KOPT-K1 (cell line): ENCODE measurements around the gene SMC1B.
"Not testable (repeated sequence)": the region's sequence is repeated elsewhere in the genome, so short reads cannot be mapped to it uniquely, and the experiment has no call there.

Experiments used
- H3K27ac ChIP-seq: fragments of 200-600 bp; sonication (generic); 2 replicates; pipeline ENCODE4 v1.5.1; 2016; ENCODE audit warnings: antibody characterized with exemption, mild to moderate bottlenecking, low read depth, low read length; ENCODE audit not compliant: poor library complexity, severe bottlenecking
- H3K36me3 ChIP-seq: fragments of 200-600 bp; sonication (generic); 2 replicates; pipeline ENCODE4 v1.5.1; 2017; ENCODE audit warnings: antibody characterized with exemption, mild to moderate bottlenecking, low read length, moderate library complexity; ENCODE audit not compliant: insufficient read depth
- H3K9me3 ChIP-seq: fragments of 200-600 bp; sonication (generic); 2 replicates; pipeline ENCODE4 v1.5.1; 2017; ENCODE audit warnings: antibody characterized with exemption, low read length, mild to moderate bottlenecking; ENCODE audit not compliant: insufficient read depth, poor library complexity, severe bottlenecking

Gene SMC1B

DNA sequence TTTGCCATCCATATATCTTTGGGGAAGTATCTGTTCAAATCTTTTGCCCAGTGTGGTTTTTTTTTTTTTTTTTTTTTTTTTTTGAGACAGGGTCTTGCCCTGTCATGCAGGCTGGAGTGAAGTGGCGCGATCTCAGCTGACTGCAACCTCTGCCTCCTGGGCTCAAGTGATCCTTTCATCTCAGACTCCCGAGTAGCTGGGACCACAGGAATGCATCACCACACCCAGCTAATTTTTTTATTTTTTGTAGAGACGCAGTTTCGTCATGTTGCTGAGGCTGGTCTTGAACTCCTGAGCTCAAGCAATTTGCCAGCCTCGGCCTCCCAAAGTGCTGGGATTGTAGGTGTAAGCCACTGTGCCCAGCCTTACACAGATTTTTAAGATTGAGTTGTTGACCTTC lies 108.4 kb downstream of the SMC1B start:
- no peaks in the 10 kb centered on the region for H3K36me3 ChIP-seq
- no peaks in the 10 kb centered on the region for H3K9me3 ChIP-seq
- no peak overlapping the region for H3K27ac ChIP-seq

DNA sequence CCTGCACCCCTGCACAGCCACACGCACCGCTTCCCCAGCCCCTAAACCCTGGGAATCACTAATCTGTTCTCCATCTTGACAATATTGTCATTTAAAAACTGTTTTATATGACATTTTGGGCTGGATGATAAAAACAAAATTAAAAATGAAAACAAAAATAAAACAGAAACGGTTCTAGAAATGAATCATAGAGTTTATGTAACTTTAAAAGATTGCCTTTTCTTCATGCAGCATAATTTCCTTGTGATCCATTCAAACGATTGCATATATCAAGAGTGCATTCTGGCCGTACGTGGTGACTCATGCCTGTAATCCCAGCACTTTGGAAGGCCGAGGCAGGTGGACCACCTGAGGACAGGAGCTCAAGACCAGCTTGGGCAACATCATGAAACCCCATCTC lies 110.2 kb downstream of the SMC1B start:
- H3K27ac ChIP-seq: no peak overlapping the region
- H3K9me3 ChIP-seq: no peaks in the 10 kb centered on the region
- no peaks in the 10 kb centered on the region for H3K36me3 ChIP-seq

DNA sequence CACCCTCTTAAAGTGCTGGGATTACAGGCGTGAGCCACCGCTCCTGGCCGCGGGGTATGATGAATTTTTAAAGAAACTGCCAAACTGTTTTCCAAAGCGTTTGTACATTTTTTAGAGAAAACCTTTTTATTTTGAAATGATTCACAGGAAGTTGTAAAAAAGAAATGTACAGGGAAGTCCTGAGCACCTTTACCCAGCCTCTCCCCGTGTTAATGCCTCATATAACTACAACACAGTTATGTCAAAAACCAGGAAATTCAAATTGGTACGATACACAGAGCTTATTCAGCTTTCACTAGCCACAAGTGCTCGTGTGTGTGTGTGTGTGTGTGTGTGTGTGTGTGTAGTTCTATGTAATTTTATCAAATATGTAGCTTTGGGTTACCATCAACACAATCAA lies 110.6 kb downstream of the SMC1B start:
- H3K9me3 ChIP-seq: no peaks in the 10 kb centered on the region
- H3K27ac ChIP-seq: no peak overlapping the region
- no peaks in the 10 kb centered on the region for H3K36me3 ChIP-seq

DNA sequence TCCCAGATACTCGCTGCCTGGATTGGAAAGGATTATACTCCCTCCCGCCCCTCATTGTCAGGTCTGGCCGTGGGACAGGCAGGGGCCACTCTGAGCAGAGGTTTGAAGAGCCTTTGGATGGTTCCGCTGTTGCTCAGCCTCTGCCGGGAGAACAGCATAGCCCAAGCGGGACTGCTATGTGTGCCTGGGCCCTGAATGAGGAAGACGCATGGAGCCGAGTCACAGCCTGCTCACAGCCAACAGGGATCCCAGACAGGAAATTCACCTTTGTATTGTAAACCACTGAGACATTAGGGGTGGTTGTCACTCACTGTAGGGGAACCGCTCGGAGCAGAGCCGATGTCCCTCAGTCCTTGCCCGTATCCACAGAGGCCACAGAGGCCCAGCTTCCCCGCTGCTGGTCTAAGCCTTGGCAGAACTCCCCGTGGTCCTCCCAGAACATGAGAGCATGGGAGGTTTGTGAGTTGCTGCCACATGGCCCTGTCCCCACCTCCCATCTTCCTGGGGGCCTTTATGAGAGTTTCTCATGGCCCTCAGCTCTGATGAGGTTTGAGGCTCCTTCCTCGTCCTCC lies 114.4 kb downstream of the SMC1B start:
- H3K27ac ChIP-seq: no peak overlapping the region
- H3K9me3 ChIP-seq: no peaks in the 10 kb centered on the region
- H3K36me3 ChIP-seq: no peaks in the 10 kb centered on the region

DNA sequence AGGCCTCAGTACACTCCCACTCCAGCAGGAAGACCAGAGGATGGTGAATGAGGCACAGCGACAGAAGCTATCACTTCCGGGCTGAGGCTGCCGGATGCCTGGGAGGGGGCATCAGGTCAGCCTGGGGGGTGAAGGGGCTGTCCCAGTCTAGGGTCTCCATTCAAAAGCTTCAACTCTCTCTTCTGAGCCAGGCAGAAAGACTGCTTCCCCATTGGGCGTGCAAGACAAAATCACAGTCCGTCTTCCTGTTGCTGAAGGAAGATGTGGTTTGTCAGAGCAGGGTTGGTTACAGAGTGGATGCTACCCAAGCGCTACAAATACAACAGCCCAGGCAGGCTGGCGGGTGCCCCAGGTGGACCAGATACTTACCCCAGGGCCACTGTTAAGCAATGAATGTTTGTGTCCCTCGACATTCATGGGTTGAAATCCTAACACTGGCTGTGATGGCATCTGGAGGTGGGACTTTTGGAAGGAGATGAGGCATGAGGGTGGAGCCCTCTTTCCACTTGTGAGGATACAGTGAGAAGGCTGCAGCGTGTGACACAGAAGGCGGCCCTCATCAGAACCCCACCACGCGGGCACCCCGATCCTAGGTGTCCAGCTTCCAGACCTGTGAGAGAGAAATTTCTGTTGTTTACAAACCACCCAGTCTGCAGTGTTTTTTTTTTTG lies 116.6 kb downstream of the SMC1B start:
- Histone ChIP-seq H3K9me3 (no peaks in the 10 kb centered on the region), H3K27ac (no peak overlapping the region), H3K36me3 (no peaks in the 10 kb centered on the region)

DNA sequence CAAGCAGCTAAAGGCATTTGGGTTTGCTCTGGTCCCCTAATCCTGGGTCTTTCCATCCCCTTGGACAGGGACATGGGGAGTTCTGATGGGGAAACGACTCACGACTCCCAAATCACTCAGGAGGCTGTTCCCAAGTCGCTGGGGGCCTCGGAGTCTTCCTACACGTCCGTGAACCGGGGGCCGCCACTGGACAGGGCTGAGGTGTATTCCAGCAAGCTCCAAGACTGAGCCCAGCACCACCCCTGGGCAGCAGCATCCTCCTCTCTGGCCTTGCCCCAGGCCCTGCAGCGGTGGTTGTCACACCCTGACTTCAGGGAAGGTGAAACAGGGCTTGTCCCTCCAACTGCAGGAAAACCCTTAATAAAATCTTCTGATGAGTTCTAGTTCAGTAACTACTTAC lies 117.9 kb downstream of the SMC1B start:
- Histone ChIP-seq H3K36me3 (no peaks in the 10 kb centered on the region), H3K27ac (no peak overlapping the region), H3K9me3 (no peaks in the 10 kb centered on the region)

DNA sequence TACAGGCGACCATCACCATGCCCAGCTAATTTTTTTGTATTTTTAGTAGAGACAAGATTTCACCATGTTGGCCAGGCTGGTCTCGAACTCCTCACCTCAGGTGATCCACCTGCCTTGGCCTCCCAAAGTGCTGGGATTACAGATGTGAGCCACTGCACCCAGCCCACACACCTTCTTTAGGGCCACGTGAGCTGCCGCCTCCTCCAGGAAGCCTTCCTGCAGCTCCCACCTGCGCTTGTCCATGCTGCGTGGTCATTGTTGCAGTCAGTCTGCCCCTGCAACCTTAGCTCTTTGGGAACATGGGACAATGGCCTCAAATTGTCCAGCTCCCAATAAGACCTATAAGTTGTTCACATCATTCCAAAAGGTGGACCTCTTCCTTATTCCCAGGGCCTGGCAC lies 118.4 kb downstream of the SMC1B start:
- H3K27ac ChIP-seq, H3K9me3 ChIP-seq, H3K36me3 ChIP-seq: not testable (repeated sequence)
